ENCODE results near the gene HEATR3.

HEATR3 gene

DNA sequence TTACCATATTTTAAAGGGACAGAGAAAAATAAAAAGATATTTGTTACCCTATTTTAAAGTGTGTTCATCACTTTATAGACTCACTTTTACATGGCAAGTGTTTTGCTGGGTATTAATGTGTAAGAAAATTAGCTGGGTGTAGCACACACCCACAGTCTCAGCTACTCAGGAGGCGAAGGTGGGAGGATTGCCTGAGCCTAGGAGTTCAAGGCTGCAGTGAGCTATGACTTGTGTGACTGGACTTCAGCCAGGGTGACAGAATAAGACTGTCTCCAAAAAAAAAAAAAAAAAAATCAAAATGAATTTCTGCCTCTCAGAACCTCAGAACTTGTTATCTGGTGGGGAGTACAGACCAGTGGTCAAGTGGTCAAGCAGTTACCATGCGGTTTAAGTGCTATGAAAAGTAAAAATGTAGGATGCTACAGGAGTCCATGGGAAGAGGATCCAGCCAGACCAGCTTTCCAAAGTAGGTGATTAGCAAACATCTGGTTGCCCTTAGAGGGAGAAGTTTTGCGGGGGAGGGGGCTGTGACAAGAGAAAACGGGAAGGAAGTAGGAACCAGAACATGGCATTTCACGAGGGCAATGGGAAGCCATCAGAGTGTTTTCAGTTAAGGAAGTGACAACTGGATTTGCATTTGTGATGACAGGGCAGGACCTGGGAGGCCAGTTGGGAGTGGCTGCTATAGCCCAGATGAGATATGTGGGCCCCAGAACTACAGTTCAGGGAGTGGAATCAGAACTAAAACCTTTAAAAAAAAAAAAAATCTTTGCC lies 26.8 kb upstream of the HEATR3 start:
- TF ChIP-seq, protein P1, sequence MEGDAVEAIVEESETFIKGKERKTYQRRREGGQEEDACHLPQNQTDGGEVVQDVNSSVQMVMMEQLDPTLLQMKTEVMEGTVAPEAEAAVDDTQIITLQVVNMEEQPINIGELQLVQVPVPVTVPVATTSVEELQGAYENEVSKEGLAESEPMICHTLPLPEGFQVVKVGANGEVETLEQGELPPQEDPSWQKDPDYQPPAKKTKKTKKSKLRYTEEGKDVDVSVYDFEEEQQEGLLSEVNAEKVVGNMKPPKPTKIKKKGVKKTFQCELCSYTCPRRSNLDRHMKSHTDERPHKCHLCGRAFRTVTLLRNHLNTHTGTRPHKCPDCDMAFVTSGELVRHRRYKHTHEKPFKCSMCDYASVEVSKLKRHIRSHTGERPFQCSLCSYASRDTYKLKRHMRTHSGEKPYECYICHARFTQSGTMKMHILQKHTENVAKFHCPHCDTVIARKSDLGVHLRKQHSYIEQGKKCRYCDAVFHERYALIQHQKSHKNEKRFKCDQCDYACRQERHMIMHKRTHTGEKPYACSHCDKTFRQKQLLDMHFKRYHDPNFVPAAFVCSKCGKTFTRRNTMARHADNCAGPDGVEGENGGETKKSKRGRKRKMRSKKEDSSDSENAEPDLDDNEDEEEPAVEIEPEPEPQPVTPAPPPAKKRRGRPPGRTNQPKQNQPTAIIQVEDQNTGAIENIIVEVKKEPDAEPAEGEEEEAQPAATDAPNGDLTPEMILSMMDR (conservative IDR thresholded peaks at IDR 0.05; ENCODE audit: control insufficient read depth, insufficient read depth, low read depth, low read length), result no peak
- no peak overlapping the region for H3K4me3 ChIP-seq (ENCODE audit: control insufficient read depth, low read depth, low read length)
- no peak for DNase-seq (ENCODE audit: low read depth)

DNA sequence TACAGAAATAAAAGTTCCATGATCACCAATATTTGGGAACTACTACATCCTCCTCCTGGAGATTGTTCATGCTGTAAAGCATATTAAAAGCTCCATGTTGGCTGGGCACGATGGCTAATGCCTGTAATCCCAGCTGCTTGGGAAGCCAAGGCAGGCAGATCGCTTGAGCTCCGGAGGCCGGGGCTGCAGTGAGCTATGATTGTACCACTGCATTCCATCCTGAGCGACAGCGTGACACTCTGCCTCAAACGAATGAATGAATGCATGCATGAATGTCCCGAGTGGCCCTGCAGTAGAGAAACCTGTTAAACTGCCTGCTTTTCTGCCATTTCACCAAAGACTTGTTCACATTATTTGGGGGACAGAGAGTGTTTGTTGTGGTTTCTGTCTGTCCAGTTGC lies 25.8 kb upstream of the HEATR3 start:
- H3K4me3 ChIP-seq (ENCODE audit: control insufficient read depth, low read depth, low read length), result no peak overlapping the region
- DNase-seq (ENCODE audit: low read depth), result no peak
- TF ChIP-seq, protein P1 (conservative IDR thresholded peaks at IDR 0.05; ENCODE audit: control insufficient read depth, insufficient read depth, low read depth, low read length), result no peak

DNA sequence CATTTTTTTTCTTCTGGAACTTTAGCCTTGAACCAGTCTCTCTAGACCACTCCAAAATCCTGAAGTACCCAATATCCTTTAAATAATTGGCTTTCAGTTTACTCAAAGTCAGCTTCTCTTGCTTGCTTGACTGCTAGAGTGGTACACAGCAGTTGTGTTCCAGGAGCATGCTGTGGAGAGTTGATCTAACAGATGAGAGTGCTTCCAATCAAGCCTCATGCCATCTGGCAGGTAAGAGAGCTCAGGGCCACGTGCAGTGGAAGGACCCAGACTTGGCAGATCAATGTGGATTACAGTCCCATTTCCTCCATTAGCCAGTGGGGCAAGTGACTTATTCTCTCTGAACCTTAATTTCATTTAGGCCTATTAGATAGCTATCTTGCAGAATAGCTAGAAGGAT lies 25.1 kb upstream of the HEATR3 start:
- no peak overlapping the region for H3K4me3 ChIP-seq (ENCODE audit: control insufficient read depth, low read depth, low read length)
- TF ChIP-seq, protein P1 (conservative IDR thresholded peaks at IDR 0.05; ENCODE audit: control insufficient read depth, insufficient read depth, low read depth, low read length), result no peak
- DNase-seq (ENCODE audit: low read depth), result no peak

GRCh38 chr16:50043358-50043757 lies 22.4 kb upstream of the HEATR3 start:
- TF ChIP-seq, protein P1 (conservative IDR thresholded peaks at IDR 0.05; ENCODE audit: control insufficient read depth, insufficient read depth, low read depth, low read length), result no peak
- no peak for DNase-seq (ENCODE audit: low read depth)
- no peak overlapping the region for H3K4me3 ChIP-seq (ENCODE audit: control insufficient read depth, low read depth, low read length)

- TF ChIP-seq, protein P1 (conservative IDR thresholded peaks at IDR 0.05; ENCODE audit: control insufficient read depth, insufficient read depth, low read depth, low read length), result no peak
- no peak overlapping the region for H3K4me3 ChIP-seq (ENCODE audit: control insufficient read depth, low read depth, low read length)
- DNase-seq (ENCODE audit: low read depth), result no peak
Observed at GRCh38 chr16:50045412-50045811, 20.4 kb upstream of the HEATR3 start.

- H3K4me3 ChIP-seq (ENCODE audit: control insufficient read depth, low read depth, low read length), result no peak overlapping the region
- DNase-seq (ENCODE audit: low read depth), result no peak
- TF ChIP-seq, protein P1 (conservative IDR thresholded peaks at IDR 0.05; ENCODE audit: control insufficient read depth, insufficient read depth, low read depth, low read length), result no peak
Observed at GRCh38 chr16:50046853-50047252, 18.9 kb upstream of the HEATR3 start.

Measured in fibroblast of mammary gland (primary cell).